ENCODE data around the gene SNPH.

DNA sequence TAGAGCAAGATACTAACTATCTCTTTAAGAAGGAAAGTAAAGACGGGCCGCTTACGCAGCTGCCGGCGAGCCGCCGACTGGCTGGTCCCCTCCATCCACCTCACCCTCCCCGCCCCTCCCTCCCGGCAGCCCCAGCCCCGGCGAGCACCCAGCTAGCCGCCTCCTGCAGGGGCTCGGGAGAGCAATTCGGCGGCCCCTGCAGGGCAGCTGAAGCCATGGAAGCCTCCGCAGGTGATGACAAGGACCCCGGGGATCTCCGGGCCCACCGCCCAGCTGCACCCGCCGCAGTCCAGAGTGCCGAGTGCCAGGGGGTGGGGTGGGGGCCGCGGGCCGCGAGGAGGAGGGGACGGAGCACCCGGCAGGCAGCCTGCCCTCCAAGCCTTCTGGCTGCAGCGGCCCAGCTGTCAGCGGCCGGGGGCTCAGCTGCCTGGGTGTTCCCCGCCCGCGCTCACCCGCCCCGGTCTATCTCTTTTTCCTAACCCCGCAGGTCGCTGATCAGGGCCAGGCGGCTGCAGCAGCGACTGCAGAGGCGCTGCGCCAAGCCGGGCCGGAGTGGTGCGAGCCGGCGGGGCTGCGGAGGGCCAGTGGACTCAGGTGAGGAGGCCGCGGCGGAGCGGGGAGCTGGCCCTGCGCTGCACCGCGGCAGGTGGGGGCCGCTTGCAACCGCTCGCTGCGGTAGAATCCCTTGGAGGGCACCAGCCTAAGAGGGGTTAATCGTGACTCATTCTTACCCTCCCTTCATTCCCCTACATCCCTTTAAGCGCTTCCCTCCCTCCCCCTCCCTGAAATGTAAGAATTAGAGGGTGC is at the start of gene SNPH:
- TF ChIP-seq CTCF (IDR thresholded peaks at IDR 0.05) = peak; percentile 15; the same call in 1 of the 2 replicates
- TF ChIP-seq ZFX (IDR thresholded peaks at IDR 0.05; ENCODE audit: borderline replicate concordance) = no peak
